Tibial artery (tissue), 4 donors: ENCODE data around the gene CA9.

Experiments used
- DNase-seq, 2 donors: peaks; one replicate each; pipeline ENCODE4 v3.0.0-alpha.2; 2019
- H3K27ac ChIP-seq, 2 donors: fragments of 200-600 bp; sonication (generic) in 1 of 2; 1 replicate in 1 of 2; 2 replicates in 1 of 2; pipeline ENCODE4 v1.5.1; 2018 to 2019; ENCODE audit warnings: mild to moderate bottlenecking in 1 of 2
- H3K27me3 ChIP-seq, 2 donors: fragments of 200-600 bp; sonication (generic) in 1 of 2; one replicate each; pipeline versions ENCODE4 v1.5.1 to v1.6.0; 2016 to 2019
- H3K36me3 ChIP-seq, 3 donors: fragments of 200-600 bp; sonication (generic) in 2 of 3; one replicate each; pipeline ENCODE4 v1.5.1; 2016 to 2019; ENCODE audit warnings: mild to moderate bottlenecking in 2 of 3
- H3K4me1 ChIP-seq, 4 donors: fragments of 200-600 bp; sonication (generic) in 2 of 4; 1 replicate in 3 of 4; 2 replicates in 1 of 4; pipeline ENCODE4 v1.5.1; 2016 to 2019
- H3K4me3 ChIP-seq, 2 donors: fragments of 200-600 bp; sonication (generic) in 1 of 2; 1 replicate in 1 of 2; 2 replicates in 1 of 2; pipeline ENCODE4 v1.5.1; 2018 to 2019; ENCODE audit warnings: mild to moderate bottlenecking in 2 of 2
- H3K9me3 ChIP-seq, 3 donors: fragments of 200-600 bp; sonication (generic) in 1 of 3; one replicate each; pipeline ENCODE4 v1.5.1; 2016 to 2019
- intact Hi-C: fragments of 100-400 bp; cut with DNase I; formaldehyde crosslinking; loops from one replicate; pipeline ENCODE4 v1.15.0; 2023; ENCODE audit warnings: low total_unique reads
- TF ChIP-seq, protein P1 (sequence below), 2 experiments: fragments of 200-600 bp in 1 of 2; fragments of 450-650 bp in 1 of 2; IDR thresholded peaks; one replicate each; pipeline ENCODE4 v1.5.1; 2017 to 2019; ENCODE audit warnings: antibody characterized with exemption in 2 of 2, mild to moderate bottlenecking in 1 of 2, moderate library complexity in 1 of 2

Gene CA9

DNA sequence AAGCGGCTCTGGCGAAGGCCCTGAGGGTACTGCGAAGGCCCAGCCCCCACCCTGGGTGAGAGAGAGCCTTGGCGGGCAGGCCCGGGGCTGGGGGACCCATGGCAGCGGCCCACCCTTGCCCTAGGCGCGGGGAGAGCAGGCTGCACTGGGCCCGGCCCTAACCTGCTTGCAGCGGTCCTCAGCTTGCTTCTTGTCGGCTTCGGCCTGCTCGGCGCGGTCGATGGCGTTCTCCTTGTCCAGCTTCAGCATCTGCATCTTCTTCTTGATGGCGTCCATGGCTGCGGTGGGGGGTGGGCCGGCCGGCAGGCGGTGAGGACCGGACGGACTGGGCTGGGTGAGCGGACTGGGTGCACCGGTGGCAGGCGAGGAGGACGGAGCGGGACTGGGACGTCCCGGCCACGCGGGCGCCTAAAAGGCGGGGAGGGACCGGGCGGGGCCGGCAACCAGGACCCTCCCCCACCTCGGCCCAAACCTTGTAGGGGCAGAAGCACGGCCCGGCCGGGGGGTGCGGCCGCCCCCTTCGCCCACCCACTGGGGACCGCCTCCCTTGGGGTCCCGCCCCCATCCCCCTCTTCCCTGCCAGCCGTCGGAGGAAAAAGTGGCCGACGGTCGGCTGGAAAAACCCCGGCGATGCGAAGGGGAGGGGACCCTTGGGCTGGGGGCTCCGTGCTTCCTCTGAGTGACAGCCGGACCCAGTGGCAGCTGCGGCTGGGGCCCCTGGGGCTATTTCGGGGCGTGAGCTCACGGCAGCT is 16.0 kb downstream of the CA9 start, which contains the start of gene TPM2:
Gene TPM2 (minus strand): TSS at position 384 of the 752 bp plus-strand sequence. CDS start 108 bp downstream, at position 276.
- intact Hi-C loops, result loop anchor here (5.0 kb wide), 1 partner anchor 38 kb away; no protein-coding TSS in a partner anchor
- H3K4me1 ChIP-seq, result peaks cover 0 to 52% (median 18%) of the 10 kb centered on the region in 4 donors
- peak; percentile 80 to 96 for DNase-seq

GRCh38 chr9:35690294-35690613 is 16.5 kb downstream of the CA9 start:
- Histone ChIP-seq H3K9me3 (no peaks in the 10 kb centered on the region), H3K4me1 (peaks cover 0 to 52% (median 16%) of the 10 kb centered on the region in 4 donors), H3K4me3 (peak overlapping the region; percentile 93 to 94), H3K27ac (peak overlapping the region; percentile 96 to 97), H3K27me3 (no peaks in the 10 kb centered on the region), H3K36me3 (peaks cover 35 to 42% (median 41%) of the 10 kb centered on the region in 3 donors)
- intact Hi-C loops, result loop anchor here (5.0 kb wide), 1 partner anchor 37 kb away; no protein-coding TSS in a partner anchor
- DNase-seq, result no peak
- TF ChIP-seq, protein P1, sequence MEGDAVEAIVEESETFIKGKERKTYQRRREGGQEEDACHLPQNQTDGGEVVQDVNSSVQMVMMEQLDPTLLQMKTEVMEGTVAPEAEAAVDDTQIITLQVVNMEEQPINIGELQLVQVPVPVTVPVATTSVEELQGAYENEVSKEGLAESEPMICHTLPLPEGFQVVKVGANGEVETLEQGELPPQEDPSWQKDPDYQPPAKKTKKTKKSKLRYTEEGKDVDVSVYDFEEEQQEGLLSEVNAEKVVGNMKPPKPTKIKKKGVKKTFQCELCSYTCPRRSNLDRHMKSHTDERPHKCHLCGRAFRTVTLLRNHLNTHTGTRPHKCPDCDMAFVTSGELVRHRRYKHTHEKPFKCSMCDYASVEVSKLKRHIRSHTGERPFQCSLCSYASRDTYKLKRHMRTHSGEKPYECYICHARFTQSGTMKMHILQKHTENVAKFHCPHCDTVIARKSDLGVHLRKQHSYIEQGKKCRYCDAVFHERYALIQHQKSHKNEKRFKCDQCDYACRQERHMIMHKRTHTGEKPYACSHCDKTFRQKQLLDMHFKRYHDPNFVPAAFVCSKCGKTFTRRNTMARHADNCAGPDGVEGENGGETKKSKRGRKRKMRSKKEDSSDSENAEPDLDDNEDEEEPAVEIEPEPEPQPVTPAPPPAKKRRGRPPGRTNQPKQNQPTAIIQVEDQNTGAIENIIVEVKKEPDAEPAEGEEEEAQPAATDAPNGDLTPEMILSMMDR (IDR thresholded peaks at IDR 0.05), result no peak

More for the DNA sequence above, 16.0 kb downstream of the CA9 start, which contains the start of gene TPM2:
- peak within 1 kb of the TSS; percentile 93 to 94 for H3K4me3 ChIP-seq
- peak within 1 kb of the TSS; percentile 96 to 97 for H3K27ac ChIP-seq
- H3K36me3 ChIP-seq, result peaks cover 41 to 47% (median 46%) of the 10 kb centered on the region in 3 donors
- H3K27me3 ChIP-seq, result no peaks in the 10 kb centered on the region
- H3K9me3 ChIP-seq, result no peaks in the 10 kb centered on the region
- TF ChIP-seq, protein P1 (IDR thresholded peaks at IDR 0.05), result no peak

DNA sequence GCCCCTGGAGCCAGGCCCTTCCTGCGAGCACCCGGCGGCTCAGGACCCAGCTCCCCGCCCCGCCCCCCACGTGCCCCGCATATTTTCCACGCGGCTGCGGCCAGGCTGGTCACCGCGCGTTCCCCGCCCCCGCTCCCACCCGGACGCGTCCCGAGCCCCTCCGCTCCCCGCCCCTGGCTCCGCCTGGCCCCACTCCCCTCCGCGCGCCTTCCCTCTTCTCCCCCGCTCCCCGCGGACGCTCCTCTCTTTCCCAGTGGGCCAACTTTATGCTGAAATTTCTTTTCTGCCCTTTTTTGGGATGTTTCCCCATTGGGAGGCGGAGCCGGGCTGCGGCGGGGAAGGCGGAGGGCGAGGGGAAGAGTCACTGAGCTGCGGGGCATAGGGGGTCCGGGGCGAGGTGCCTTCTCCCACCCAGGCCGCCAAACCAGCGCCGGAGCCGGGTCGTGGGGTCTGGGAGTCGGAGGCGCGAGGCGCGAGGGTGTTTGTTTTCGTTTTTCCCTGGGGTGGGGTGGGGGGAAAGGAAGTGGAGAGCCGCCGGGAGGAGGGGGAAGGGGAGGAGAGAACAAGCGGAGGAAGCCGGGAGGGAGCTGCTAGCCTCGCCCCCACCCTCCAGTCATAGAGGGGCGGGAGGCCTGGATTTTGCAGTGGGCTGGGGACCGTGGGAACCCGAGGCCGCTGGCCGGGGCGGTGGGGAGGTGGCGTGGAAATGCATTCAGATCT is 17.0 kb downstream of the CA9 start:
- H3K9me3 ChIP-seq, result no peaks in the 10 kb centered on the region
- TF ChIP-seq, protein P1 (IDR thresholded peaks at IDR 0.05), result no peak
- H3K27me3 ChIP-seq, result no peaks in the 10 kb centered on the region
- intact Hi-C loops, result loop anchor here (5.0 kb wide), 1 partner anchor 37 kb away; no protein-coding TSS in a partner anchor
- peaks cover 30 to 38% (median 36%) of the 10 kb centered on the region in 3 donors for H3K36me3 ChIP-seq
- peak overlapping the region; percentile 93 to 94 for H3K4me3 ChIP-seq
- peaks cover 0 to 52% (median 16%) of the 10 kb centered on the region in 4 donors for H3K4me1 ChIP-seq
- H3K27ac ChIP-seq, result peak overlapping the region; percentile 96 to 97
- peak; percentile 80 to 96 for DNase-seq

DNA sequence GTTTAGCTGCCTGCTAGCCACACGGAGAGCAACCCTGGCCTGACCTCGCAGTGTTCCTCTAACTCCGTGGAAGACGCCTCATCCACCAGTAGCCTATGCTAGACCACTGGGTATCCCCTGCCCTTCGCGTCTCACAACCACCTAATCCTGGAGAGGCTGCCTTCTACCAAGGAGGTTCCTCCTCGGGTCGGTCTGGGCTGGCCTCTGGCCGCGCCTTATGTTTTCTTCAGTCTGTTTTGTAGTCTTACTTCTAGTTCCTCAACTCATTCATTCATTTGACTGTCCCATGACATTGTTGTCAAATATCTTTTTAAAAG is 17.6 kb downstream of the CA9 start:
- DNase-seq, result no peak
- Histone ChIP-seq H3K4me1 (peaks cover 0 to 52% (median 21%) of the 10 kb centered on the region in 4 donors), H3K4me3 (peak overlapping the region; percentile 93 to 94), H3K27ac (peak overlapping the region; percentile 96 to 97), H3K36me3 (peaks cover 25 to 38% (median 31%) of the 10 kb centered on the region in 3 donors), H3K27me3 (no peaks in the 10 kb centered on the region), H3K9me3 (no peaks in the 10 kb centered on the region)
- TF ChIP-seq, protein P1 (IDR thresholded peaks at IDR 0.05), result no peak
- intact Hi-C loops, result loop anchor here (5.0 kb wide), 1 partner anchor 36 kb away; no protein-coding TSS in a partner anchor

DNA sequence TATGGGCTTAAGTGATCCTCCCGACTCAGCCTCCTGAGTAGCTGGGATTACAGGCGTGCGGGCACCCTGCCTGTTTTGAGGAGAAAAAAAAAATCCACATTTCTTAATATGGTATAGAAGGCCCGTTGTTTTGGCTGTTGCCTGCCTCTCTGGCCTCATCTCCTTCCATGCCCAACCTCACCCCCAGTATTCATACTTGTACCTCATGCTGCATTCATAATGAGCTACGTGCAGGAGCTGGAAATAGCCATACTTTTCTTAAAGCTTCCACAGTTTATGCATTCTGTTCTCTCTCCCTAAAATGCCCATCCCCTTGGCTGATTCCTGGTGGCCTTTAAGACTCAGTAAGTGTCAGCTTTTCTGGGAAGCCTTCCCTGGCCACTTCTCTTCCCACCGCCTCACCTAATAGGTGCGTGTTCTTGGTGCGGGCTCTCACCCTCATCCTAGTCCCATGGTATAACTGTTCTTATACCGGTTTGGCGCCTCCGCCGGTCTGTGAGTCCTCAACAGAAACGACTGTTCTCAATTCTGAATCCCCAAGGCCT is 18.1 kb downstream of the CA9 start:
- intact Hi-C loops, result loop anchor here (5.0 kb wide), 1 partner anchor 35 kb away; no protein-coding TSS in a partner anchor

More for the DNA sequence above, 18.1 kb downstream of the CA9 start:
- H3K4me1 ChIP-seq, result peaks cover 0 to 57% (median 27%) of the 10 kb centered on the region in 4 donors
- TF ChIP-seq, protein P1 (IDR thresholded peaks at IDR 0.05), result no peak
- no peaks in the 10 kb centered on the region for H3K27me3 ChIP-seq
- DNase-seq, result peak; percentile 55 to 87
- H3K4me3 ChIP-seq, result peak overlapping the region; percentile 93 to 94
- H3K27ac ChIP-seq, result peak overlapping the region; percentile 96 to 97
- H3K9me3 ChIP-seq, result no peaks in the 10 kb centered on the region
- H3K36me3 ChIP-seq, result peaks cover 20 to 33% (median 27%) of the 10 kb centered on the region in 3 donors
